Mammary epithelial cell (primary cell): ENCODE results near the gene AKNA.
"Not testable (repeated sequence)": the region's sequence is repeated elsewhere in the genome, so short reads cannot be mapped to it uniquely, and the experiment has no call there.

Experiments
- EZH2 ChIP-seq: IDR thresholded peaks from 2 replicates; pipeline ENCODE4 v1.6.1; 2012; ENCODE audit warnings: low read length, inconsistent platforms, borderline replicate concordance
- TF ChIP-seq, protein P1 (sequence below), 2 donors: IDR thresholded peaks in 1 of 2; conservative IDR thresholded peaks in 1 of 2; 2 replicates each; pipeline ENCODE4 v1.5.1; 2011 to 2012; ENCODE audit warnings: inconsistent platforms in 2 of 2, low read length in 2 of 2, mild to moderate bottlenecking in 2 of 2, control low read depth in 1 of 2, low read depth in 1 of 2; ENCODE audit not compliant: insufficient read depth in 1 of 2; ENCODE audit errors: extremely low read depth in 1 of 2

GRCh38 chr9:114331229-114332195 is 56.3 kb downstream of the AKNA start:
- TF ChIP-seq, protein P1, sequence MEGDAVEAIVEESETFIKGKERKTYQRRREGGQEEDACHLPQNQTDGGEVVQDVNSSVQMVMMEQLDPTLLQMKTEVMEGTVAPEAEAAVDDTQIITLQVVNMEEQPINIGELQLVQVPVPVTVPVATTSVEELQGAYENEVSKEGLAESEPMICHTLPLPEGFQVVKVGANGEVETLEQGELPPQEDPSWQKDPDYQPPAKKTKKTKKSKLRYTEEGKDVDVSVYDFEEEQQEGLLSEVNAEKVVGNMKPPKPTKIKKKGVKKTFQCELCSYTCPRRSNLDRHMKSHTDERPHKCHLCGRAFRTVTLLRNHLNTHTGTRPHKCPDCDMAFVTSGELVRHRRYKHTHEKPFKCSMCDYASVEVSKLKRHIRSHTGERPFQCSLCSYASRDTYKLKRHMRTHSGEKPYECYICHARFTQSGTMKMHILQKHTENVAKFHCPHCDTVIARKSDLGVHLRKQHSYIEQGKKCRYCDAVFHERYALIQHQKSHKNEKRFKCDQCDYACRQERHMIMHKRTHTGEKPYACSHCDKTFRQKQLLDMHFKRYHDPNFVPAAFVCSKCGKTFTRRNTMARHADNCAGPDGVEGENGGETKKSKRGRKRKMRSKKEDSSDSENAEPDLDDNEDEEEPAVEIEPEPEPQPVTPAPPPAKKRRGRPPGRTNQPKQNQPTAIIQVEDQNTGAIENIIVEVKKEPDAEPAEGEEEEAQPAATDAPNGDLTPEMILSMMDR (conservative IDR thresholded peaks at IDR 0.05 in 1 of 2, IDR thresholded peaks at IDR 0.05 in 1 of 2; ENCODE audit: extremely low read depth in 1 of 2, insufficient read depth in 1 of 2, low read depth in 1 of 2, low read length in 2 of 2) = not testable (repeated sequence)
- not testable (repeated sequence) for TF ChIP-seq EZH2
